ENCODE measurements around the gene PPP1R1C. TPM values are rescaled to one million over a fixed set of nuclear protein-coding genes. Genes with fewer than 3 reads are reported as not detected.
"Not testable (repeated sequence)": the region's sequence is repeated elsewhere in the genome, so short reads cannot be mapped to it uniquely, and the experiment has no call there.

PPP1R1C gene
- total RNA-seq, 4 donors from 2014 or later, result 0.96 to 4.3 TPM; not detected in 2

- H3K9me3 ChIP-seq, result peaks cover 9 to 17% of the 10 kb centered on the region in 2 donors
- DNase-seq, result no peak
- no peaks in the 10 kb centered on the region for H3K4me1 ChIP-seq
- H3K4me3 ChIP-seq, result no peak overlapping the region
- no peak for TF ChIP-seq CTCF (IDR thresholded peaks at IDR 0.05)
- in situ Hi-C loops (cut with MboI; ENCODE audit: low pct_ligation_motif_present in 1 of 4, low pct_unique_long_range_greater_than_20kb in 1 of 4, low sequenced_read_pairs in 3 of 4), result no loop called here
- no peaks in the 10 kb centered on the region for H3K36me3 ChIP-seq
- H3K27me3 ChIP-seq, result no peaks in the 10 kb centered on the region
- H3K27ac ChIP-seq, result no peak overlapping the region
- intact Hi-C loops (cut with DNase I; ENCODE audit: low total_unique reads), result no loop called here
These were observed 37.6 kb downstream of the PPP1R1C start for GRCh38 chr2:182023235-182023634.

DNA sequence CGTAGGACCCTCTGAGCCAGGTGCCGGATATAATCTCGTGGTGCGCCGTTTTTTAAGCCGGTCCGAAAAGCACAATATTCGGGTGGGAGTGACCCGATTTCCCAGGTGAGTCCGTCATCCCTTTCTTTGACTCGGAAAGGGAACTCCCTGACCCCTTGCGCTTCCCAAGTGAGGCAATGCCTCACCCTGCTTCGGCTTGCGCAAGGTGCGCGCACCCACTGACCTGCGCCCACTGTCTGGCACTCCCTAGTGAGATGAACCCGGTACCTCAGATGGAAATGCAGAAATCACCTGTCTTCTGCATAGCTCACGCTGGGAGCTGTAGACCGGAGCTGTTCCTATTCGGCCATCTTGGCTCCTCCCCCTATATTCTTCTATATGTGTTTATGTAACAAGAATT lies 45.2 kb downstream of the PPP1R1C start:
- in situ Hi-C loops (cut with MboI; ENCODE audit: low pct_ligation_motif_present in 1 of 4, low pct_unique_long_range_greater_than_20kb in 1 of 4, low sequenced_read_pairs in 3 of 4); H3K27ac ChIP-seq; H3K27me3 ChIP-seq; H3K9me3 ChIP-seq; H3K4me1 ChIP-seq; H3K36me3 ChIP-seq; intact Hi-C loops (cut with DNase I; ENCODE audit: low total_unique reads): not testable (repeated sequence)
- DNase-seq, result peak; percentile 13
- 68 to 79% methylated on average over 3 to 21 of the region's 21 CpGs for WGBS, 2 donors (ENCODE audit: low coverage in 1 of 2)
- peak overlapping the region in 2 of 4 donors; percentile 9 to 38 for H3K4me3 ChIP-seq

DNA sequence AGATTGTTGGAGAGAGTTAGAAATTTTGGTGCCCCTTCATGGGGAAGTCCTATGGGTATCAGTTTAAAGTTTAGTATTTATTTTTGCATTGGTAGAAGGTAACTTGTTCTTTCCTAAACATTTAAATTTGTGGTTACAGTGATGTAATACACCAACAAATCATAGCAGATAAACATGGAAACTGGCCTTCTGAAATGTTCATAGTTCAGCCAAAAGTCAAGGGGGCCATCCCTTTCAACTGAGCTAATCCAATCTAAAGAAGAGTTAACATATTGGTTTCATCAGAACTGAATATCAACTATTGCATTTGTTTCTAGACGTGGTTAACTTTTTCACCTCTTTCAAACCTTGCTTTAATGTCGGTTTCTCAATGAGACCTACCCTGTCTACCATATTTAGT lies 46.3 kb downstream of the PPP1R1C start:
- Histone ChIP-seq H3K4me1 (no peaks in the 10 kb centered on the region), H3K4me3 (no peak overlapping the region), H3K36me3 (no peaks in the 10 kb centered on the region), H3K27me3 (no peaks in the 10 kb centered on the region), H3K9me3 (no peaks in the 10 kb centered on the region), H3K27ac (no peak overlapping the region)
- no peak for DNase-seq
- in situ Hi-C loops (cut with MboI; ENCODE audit: low pct_ligation_motif_present in 1 of 4, low pct_unique_long_range_greater_than_20kb in 1 of 4, low sequenced_read_pairs in 3 of 4), result no loop called here
- 57 to 75% methylated on average over 2 of the region's 2 CpGs for WGBS, 2 donors (ENCODE audit: low coverage in 1 of 2)
- intact Hi-C loops (cut with DNase I; ENCODE audit: low total_unique reads), result no loop called here
- TF ChIP-seq POLR2AphosphoS5 (IDR thresholded peaks at IDR 0.05) (no peak), CTCF (IDR thresholded peaks at IDR 0.05) (no peak), POLR2A (IDR thresholded peaks at IDR 0.05) (no peak), EP300 (IDR thresholded peaks at IDR 0.05; ENCODE audit: low read depth) (no peak)

- H3K27me3 ChIP-seq, result no peaks in the 10 kb centered on the region
- TF ChIP-seq POLR2AphosphoS5 (IDR thresholded peaks at IDR 0.05), result no peak
- H3K36me3 ChIP-seq, result no peaks in the 10 kb centered on the region
- H3K4me1 ChIP-seq, result no peaks in the 10 kb centered on the region
- intact Hi-C loops (cut with DNase I; ENCODE audit: low total_unique reads), result no loop called here
- no peaks in the 10 kb centered on the region for H3K9me3 ChIP-seq
- in situ Hi-C loops (cut with MboI; ENCODE audit: low pct_ligation_motif_present in 1 of 4, low pct_unique_long_range_greater_than_20kb in 1 of 4, low sequenced_read_pairs in 3 of 4), result no loop called here
- no peak overlapping the region for H3K4me3 ChIP-seq
- WGBS, 2 donors (ENCODE audit: low coverage in 1 of 2), result 87 to 93% methylated on average over 3 of the region's 3 CpGs
- H3K27ac ChIP-seq, result no peak overlapping the region
- DNase-seq, result no peak
These were observed 47.8 kb downstream of the PPP1R1C start for GRCh38 chr2:182033449-182033848.

- Histone ChIP-seq H3K4me3 (no peak overlapping the region), H3K27ac (no peak overlapping the region), H3K27me3 (no peaks in the 10 kb centered on the region), H3K9me3 (no peaks in the 10 kb centered on the region), H3K36me3 (no peaks in the 10 kb centered on the region), H3K4me1 (no peaks in the 10 kb centered on the region)
- no peak for TF ChIP-seq CTCF (IDR thresholded peaks at IDR 0.05)
- TF ChIP-seq EP300 (IDR thresholded peaks at IDR 0.05; ENCODE audit: low read depth), result no peak
- no peak for TF ChIP-seq POLR2A (IDR thresholded peaks at IDR 0.05)
- no peak for TF ChIP-seq POLR2AphosphoS5 (IDR thresholded peaks at IDR 0.05)
- DNase-seq, result no peak
- WGBS, 2 donors (ENCODE audit: low coverage in 1 of 2), result 17 to 57% methylated on average over 1 of the region's 1 CpG
- intact Hi-C loops (cut with DNase I; ENCODE audit: low total_unique reads), result no loop called here
- in situ Hi-C loops (cut with MboI; ENCODE audit: low pct_ligation_motif_present in 1 of 4, low pct_unique_long_range_greater_than_20kb in 1 of 4, low sequenced_read_pairs in 3 of 4), result no loop called here
These were observed 52.9 kb downstream of the PPP1R1C start for GRCh38 chr2:182038576-182038975.

All from transverse colon (tissue), 4 donors.